Right cardiac atrium (tissue), 5 donors: ENCODE results near the gene KRTAP10-4. TPM values are rescaled to one million over a fixed set of nuclear protein-coding genes. Genes with fewer than 3 reads are reported as not detected.
A peak's percentile ranks its signal among the peaks of the same experiment; 100 is the strongest.
"Not testable (repeated sequence)": the region's sequence is repeated elsewhere in the genome, so short reads cannot be mapped to it uniquely, and the experiment has no call there.

Experiments
- ATAC-seq, 2 donors: fragments of 200-7000 bp; cut with Tn5 transposase; one replicate each; pipeline versions ENCODE4 v1.8.0 to v1.9.1; 2020; ENCODE audit warnings: moderate library complexity in 2 of 2, mild to moderate bottlenecking in 1 of 2
- DNase-seq, 3 donors: peaks; one replicate each; pipeline ENCODE4 v3.0.0-alpha.2; 2020
- H3K27ac ChIP-seq: one replicate; pipeline ENCODE4 v1.5.1; 2013; ENCODE audit warnings: mild to moderate bottlenecking, low read length, control low read depth, moderate library complexity
- H3K27me3 ChIP-seq: one replicate; pipeline ENCODE4 v1.6.1; 2013; ENCODE audit not compliant: control insufficient read depth, insufficient read depth
- H3K4me1 ChIP-seq: one replicate; pipeline ENCODE4 v1.6.1; 2013; ENCODE audit warnings: low read length; ENCODE audit not compliant: control insufficient read depth, insufficient read depth
- H3K4me3 ChIP-seq: one replicate; pipeline ENCODE4 v1.5.1; 2013; ENCODE audit warnings: low read length, control low read depth
- H3K9me3 ChIP-seq: one replicate; pipeline ENCODE4 v1.6.1; 2013; ENCODE audit warnings: low read length; ENCODE audit not compliant: control insufficient read depth
- WGBS: extraction: QIAGEN DNeasy Blood & Tissue Kit; methylation state at CpG from one replicate; pipeline ENCODE4 v1.1.7; 2013; 5-methylcytosine and 5-hydroxymethylcytosine counted together
- intact Hi-C, 4 donors: fragments of 100-400 bp; cut with DNase I; formaldehyde crosslinking; loops; one replicate each; pipeline versions ENCODE4 v1.11.0 to v1.14.0; 2022 to 2023
- polyA plus RNA-seq: library from polyadenylated mRNA; stranded (reverse); fragments of 200-250 nt; gene quantifications from one replicate; pipeline ENCODE4 v1.2.3, GENCODE V29; 2013
- total RNA-seq, 4 donors: library from RNA; stranded (reverse); fragmentation: NEBNext Ultra II Directional; extraction: Animal tissue kit (Norgen Biotek cat#: 25700); gene quantifications; one replicate each; pipeline ENCODE4 v1.2.1, GENCODE V29; 2021
- donor health status: healthy with polysubstance abuse.
- donor health status: DM: no; HTN: yes; CAD: no.
- donor health status: DM: no; HTN: no; CAD: no.
- donor health status: DM: no; HTN: yes; CAD: no; lungs with severe emphysema.
- donor health status: DM: yes; HTN: yes; CAD: no.

KRTAP10-4 gene
- total and polyA plus RNA-seq, 5 donors: not detected

GRCh38 chr21:44603911-44604310 is 30.4 kb downstream of the KRTAP10-4 start:
- Histone ChIP-seq H3K27ac (no peak overlapping the region), H3K4me3 (no peak overlapping the region), H3K27me3 (no peaks in the 10 kb centered on the region), H3K9me3 (no peaks in the 10 kb centered on the region), H3K4me1 (no peaks in the 10 kb centered on the region)
- intact Hi-C loops: no loop called here
- ATAC-seq: no peak
- 83% methylated on average over 8 of the region's 8 CpGs for WGBS
- DNase-seq: no peak

- ATAC-seq (no peak), DNase-seq (no peak)
- H3K9me3 ChIP-seq: no peaks in the 10 kb centered on the region
- no peaks in the 10 kb centered on the region for H3K27me3 ChIP-seq
- no peaks in the 10 kb centered on the region for H3K4me1 ChIP-seq
- whole genome bisulfite sequencing: 75% methylated on average over 4 of the region's 4 CpGs
- no peak overlapping the region for H3K27ac ChIP-seq
- no peak overlapping the region for H3K4me3 ChIP-seq
- intact Hi-C loops: no loop called here
Observed at GRCh38 chr21:44606495-44606894, 33.0 kb downstream of the KRTAP10-4 start.

GRCh38 chr21:44609193-44609592 is 35.7 kb downstream of the KRTAP10-4 start:
- DNase-seq: no peak
- ATAC-seq: no peak
- Histone ChIP-seq H3K4me1 (no peaks in the 10 kb centered on the region), H3K4me3 (no peak overlapping the region), H3K9me3 (no peaks in the 10 kb centered on the region), H3K27me3 (no peaks in the 10 kb centered on the region), H3K27ac (no peak overlapping the region)
- intact Hi-C loops: no loop called here

DNA sequence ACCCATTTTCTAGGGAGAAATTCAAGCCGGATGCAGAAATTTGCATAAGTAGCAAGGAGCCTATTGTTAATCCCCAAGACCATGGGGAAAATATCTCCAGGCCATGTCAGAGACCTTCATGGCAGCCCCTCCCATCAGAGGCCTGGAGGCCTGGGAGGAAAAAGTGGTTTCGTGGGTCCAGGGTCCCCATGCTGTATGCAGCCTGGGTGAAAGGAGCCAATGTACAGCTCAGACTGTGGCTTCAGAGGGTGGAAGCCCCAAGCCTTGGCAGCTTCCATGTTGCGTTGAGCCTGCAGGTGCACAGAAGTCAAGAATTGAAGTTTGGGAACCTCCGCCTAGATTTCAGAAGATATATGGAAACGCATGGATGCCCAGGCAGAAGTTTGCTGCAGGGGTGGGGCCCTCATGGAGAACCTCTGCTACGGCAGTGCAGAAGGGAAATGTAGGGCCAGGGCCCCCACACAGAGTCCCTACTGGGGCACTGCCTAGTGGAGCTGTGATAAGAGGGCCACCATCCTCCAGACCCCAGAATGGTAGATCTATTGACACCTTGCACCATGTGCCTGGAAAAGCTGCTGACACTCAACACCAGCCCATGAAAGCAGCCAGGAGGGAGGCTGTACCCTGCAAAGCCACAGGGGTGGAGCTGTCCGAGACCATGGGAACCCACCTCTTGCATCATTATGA is 36.8 kb downstream of the KRTAP10-4 start:
- 90% methylated on average over 7 of the region's 7 CpGs for WGBS
- H3K27me3 ChIP-seq, H3K27ac ChIP-seq, H3K9me3 ChIP-seq, ATAC-seq, intact Hi-C loops, H3K4me3 ChIP-seq, H3K4me1 ChIP-seq: not testable (repeated sequence)
- DNase-seq: peak in 1 of 3 donors; percentile 25

DNA sequence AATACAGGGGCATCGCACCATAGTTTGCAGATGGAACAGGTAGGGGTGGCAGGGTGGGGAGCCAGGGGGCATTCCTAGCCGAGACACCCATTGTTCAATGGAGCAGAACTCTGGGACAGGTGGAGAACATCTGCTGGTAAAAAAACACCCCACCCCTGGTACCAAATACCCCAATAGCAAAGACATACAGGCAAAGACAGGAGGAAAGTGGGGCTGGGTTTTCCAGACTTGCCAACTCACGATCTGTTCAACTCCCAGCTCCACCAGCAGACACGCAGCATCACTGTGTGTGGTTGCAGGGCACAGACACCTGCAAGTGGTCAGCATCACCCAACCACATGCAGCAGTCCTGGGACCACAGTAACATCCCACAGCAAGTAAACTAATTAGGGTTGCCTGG is 38.0 kb downstream of the KRTAP10-4 start:
- H3K27me3 ChIP-seq: no peaks in the 10 kb centered on the region
- H3K9me3 ChIP-seq: no peaks in the 10 kb centered on the region
- ATAC-seq (no peak), DNase-seq (no peak)
- H3K4me1 ChIP-seq: no peaks in the 10 kb centered on the region
- H3K27ac ChIP-seq: no peak overlapping the region
- no peak overlapping the region for H3K4me3 ChIP-seq
- intact Hi-C loops: no loop called here
- 82% methylated on average over 4 of the region's 4 CpGs for WGBS

GRCh38 chr21:44612029-44612486 is 38.5 kb downstream of the KRTAP10-4 start, which contains the start of gene KRTAP10-8:
Gene KRTAP10-8, plus strand, starts transcription at chr21:44612079. Its CDS starts 22 bp downstream, at chr21:44612101.
- ATAC-seq: no peak
- WGBS: 93% methylated on average over 8 of the region's 8 CpGs
- DNase-seq: peak in 1 of 3 donors; percentile 28
- Histone ChIP-seq H3K27ac (no peak within 1 kb of the TSS), H3K9me3 (no peaks in the 10 kb centered on the region), H3K4me1 (no peaks in the 10 kb centered on the region), H3K27me3 (no peaks in the 10 kb centered on the region), H3K4me3 (no peak within 1 kb of the TSS)
- intact Hi-C loops: no loop called here

DNA sequence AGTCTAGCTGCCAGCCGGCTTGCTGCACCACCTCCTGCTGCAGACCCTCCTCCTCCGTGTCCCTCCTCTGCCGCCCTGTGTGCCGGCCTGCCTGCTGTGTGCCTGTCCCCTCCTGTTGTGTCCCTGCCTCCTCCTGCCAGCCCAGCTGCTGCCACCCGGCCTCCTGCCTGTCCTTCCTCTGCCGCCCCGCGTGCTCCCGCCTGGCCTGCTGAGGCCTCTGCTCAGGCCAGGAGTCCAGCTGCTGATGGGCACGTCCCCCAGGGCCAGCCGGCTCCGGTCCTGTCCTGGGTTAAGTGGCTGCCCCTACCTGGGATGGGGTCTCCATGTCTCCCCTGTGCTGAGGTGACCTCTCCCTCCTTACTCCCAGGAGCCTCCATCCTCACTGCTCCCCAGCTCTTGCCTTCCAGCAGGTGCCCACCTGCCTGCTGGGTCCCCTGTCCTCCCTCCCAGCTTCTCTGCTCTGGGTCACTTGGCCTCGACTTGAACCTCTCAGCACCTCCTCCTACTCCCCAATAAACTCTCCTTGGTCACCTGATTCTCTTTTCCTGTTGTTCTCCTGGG is 39.2 kb downstream of the KRTAP10-4 start:
- H3K9me3 ChIP-seq: no peaks in the 10 kb centered on the region
- no peaks in the 10 kb centered on the region for H3K4me1 ChIP-seq
- peak in 1 of 3 donors; percentile 38 for DNase-seq
- no peak overlapping the region for H3K4me3 ChIP-seq
- WGBS: 85% methylated on average over 13 of the region's 13 CpGs
- no peak for ATAC-seq
- H3K27me3 ChIP-seq: no peaks in the 10 kb centered on the region
- H3K27ac ChIP-seq: no peak overlapping the region
- intact Hi-C loops: no loop called here

DNA sequence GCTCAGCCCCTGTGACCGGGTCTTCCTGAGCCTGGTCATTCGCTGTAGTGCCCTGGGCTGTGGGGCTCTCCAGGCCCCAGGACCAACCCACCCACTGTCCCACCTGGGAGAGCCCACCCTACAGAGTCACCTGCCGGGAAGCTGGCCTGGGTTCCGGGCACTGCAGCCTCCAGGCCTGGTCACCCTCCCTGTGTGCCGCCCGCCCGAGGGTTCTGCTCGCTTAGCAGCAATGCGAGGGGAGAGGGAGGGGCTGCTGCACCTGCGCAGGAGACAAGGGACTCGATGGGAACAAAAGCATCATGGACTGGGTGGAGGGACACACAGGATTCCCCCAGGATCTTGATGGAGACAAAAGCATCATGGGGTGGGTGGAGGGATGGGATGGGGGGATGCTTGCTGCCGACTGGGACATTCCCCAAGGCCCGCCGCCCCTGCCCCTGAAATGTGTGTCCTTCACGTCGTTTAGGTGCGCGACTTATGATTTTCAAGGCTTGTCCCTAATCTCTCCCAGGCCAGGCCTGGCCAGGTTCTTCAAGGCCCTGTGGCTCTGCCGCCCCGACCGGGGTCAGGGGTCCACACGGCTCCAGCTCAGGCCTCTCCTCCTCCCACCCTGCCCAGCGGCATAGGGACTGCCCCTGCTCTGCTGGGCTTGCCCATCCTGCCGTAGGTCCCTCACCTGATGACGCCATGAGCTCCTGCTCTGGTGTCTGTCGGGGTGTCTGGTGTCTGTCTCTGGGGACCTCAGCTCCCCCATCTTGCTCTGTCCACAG is 40.0 kb downstream of the KRTAP10-4 start:
- Histone ChIP-seq H3K4me1 (no peaks in the 10 kb centered on the region), H3K9me3 (no peaks in the 10 kb centered on the region), H3K27ac (no peak overlapping the region), H3K4me3 (no peak overlapping the region), H3K27me3 (no peaks in the 10 kb centered on the region)
- no peak for ATAC-seq
- DNase-seq: peak in 1 of 3 donors; percentile 31
- intact Hi-C loops: no loop called here
- 86% methylated on average over 26 of the region's 26 CpGs for WGBS

GRCh38 chr21:44614161-44614631 is 40.7 kb downstream of the KRTAP10-4 start:
- ATAC-seq (no peak), DNase-seq (peak in 1 of 3 donors; percentile 56)
- no peak overlapping the region for H3K4me3 ChIP-seq
- H3K27me3 ChIP-seq: no peaks in the 10 kb centered on the region
- H3K4me1 ChIP-seq: no peaks in the 10 kb centered on the region
- 79% methylated on average over 20 of the region's 20 CpGs for WGBS
- H3K9me3 ChIP-seq: no peaks in the 10 kb centered on the region
- intact Hi-C loops: no loop called here
- no peak overlapping the region for H3K27ac ChIP-seq

- no peaks in the 10 kb centered on the region for H3K4me1 ChIP-seq
- no peak overlapping the region for H3K4me3 ChIP-seq
- intact Hi-C loops: no loop called here
- 91% methylated on average over 28 of the region's 28 CpGs for WGBS
- DNase-seq: peak in 1 of 3 donors; percentile 41
- no peaks in the 10 kb centered on the region for H3K9me3 ChIP-seq
- H3K27ac ChIP-seq: no peak overlapping the region
- no peaks in the 10 kb centered on the region for H3K27me3 ChIP-seq
- ATAC-seq: no peak
Observed at GRCh38 chr21:44614961-44615391, 41.4 kb downstream of the KRTAP10-4 start.

DNA sequence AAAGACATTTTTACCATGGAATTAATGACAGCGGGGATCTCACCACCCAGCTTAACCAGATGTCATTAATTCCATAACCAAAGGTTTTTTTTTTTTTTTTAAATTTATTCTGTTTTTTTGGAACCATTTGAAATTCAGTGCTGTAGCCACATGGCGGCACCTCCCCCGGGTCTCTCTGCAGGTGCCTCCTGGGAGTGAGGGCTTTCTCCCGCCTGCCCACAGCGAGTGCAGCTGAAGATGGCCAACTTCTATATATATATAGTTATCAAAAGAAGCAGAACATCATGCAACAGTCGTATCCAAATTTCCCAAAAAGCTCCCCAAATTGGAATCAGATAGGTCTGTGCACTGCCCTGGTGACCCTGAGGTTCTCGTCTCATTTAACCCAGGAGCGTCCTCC is 41.9 kb downstream of the KRTAP10-4 start:
- 78% methylated on average over 8 of the region's 8 CpGs for WGBS
- H3K27ac ChIP-seq: no peak overlapping the region
- no peaks in the 10 kb centered on the region for H3K4me1 ChIP-seq
- H3K9me3 ChIP-seq: no peaks in the 10 kb centered on the region
- intact Hi-C loops: no loop called here
- DNase-seq (no peak), ATAC-seq (no peak)
- no peak overlapping the region for H3K4me3 ChIP-seq
- no peaks in the 10 kb centered on the region for H3K27me3 ChIP-seq
